HepG2 (cell line): ENCODE results near the gene PKN2. TPM values are rescaled to one million over a fixed set of nuclear protein-coding genes. Genes with fewer than 3 reads are reported as not detected.

Source experiments
- ATAC-seq: fragments of 200-7000 bp; cut with Tn5 transposase; 3 replicates; pipeline ENCODE4 v1.9.1; 2020; ENCODE audit warnings: mild to moderate bottlenecking, moderate library complexity
- BruUV-seq: library from RNA; stranded (reverse); fragments of 400-500 nt; replicated peaks from 2 replicates; lab custom pipeline; 2021; lab: Mats Ljungman, UMichigan
- CTCF ChIA-PET: fragments of 300-600 bp; formaldehyde crosslinking; extraction: SDS; loops from one replicate; lab custom pipeline; 2021; ENCODE audit warnings: low total read pairs, inconsistent platforms, low intra/inter-chr PET ratio; lab: Yijun Ruan, JAX
- POLR2A ChIA-PET: fragments of 350-600 bp; sonication (Branson Sonifier 250); formaldehyde crosslinking; loops from one replicate; lab custom pipeline; 2020; ENCODE audit warnings: antibody characterized with exemption, inconsistent platforms; lab: Yijun Ruan, JAX
- DNase-seq: peaks from one replicate; pipeline ENCODE4 v3.0.0-alpha.2; 2015; ENCODE audit warnings: low spot score
- FAIRE-seq: peaks from 3 replicates; lab custom pipeline; 2011; peaks lifted over from hg19 to GRCh38; lab: Jason Lieb, UNC
- H2AFZ ChIP-seq: one replicate; pipeline ENCODE4 v1.6.1; 2011; ENCODE audit warnings: low read length, inconsistent platforms
- H3K27ac ChIP-seq: fragments of 300-600 bp; 3 replicates; pipeline ENCODE4 v1.8.0; 2011; ENCODE audit warnings: mixed run types, mild to moderate bottlenecking, mixed read lengths, low read length, inconsistent platforms; ENCODE audit not compliant: insufficient read depth; ENCODE audit errors: extremely low read length
- H3K27me3 ChIP-seq, 2 experiments: fragments of 200-600 bp in 1 of 2; 2 replicates in 1 of 2; 3 replicates in 1 of 2; pipeline versions ENCODE4 v1.6.0 to v1.8.0; 2011; ENCODE audit warnings: low read length in 2 of 2, mild to moderate bottlenecking in 2 of 2, moderate library complexity in 2 of 2, inconsistent platforms in 1 of 2; ENCODE audit not compliant: insufficient read depth in 2 of 2, control insufficient read depth in 1 of 2
- H3K36me3 ChIP-seq, 2 experiments: fragments of 200-600 bp in 1 of 2; replicated peaks in 1 of 2; 2 replicates in 1 of 2; 3 replicates in 1 of 2; pipeline versions ENCODE4 v1.5.1 to v1.8.0; 2011; ENCODE audit warnings: low read length in 2 of 2, inconsistent platforms in 1 of 2; ENCODE audit not compliant: insufficient read depth in 2 of 2, control insufficient read depth in 1 of 2
- H3K4me1 ChIP-seq: 2 replicates; pipeline ENCODE4 v1.5.1; 2012; ENCODE audit warnings: low read length, inconsistent platforms; ENCODE audit not compliant: insufficient read depth
- H3K4me2 ChIP-seq: 2 replicates; pipeline ENCODE4 v1.6.0; 2011; ENCODE audit warnings: low read depth, low read length, inconsistent platforms
- H3K4me3 ChIP-seq, 3 experiments: fragments of 200-600 bp in 1 of 3; sonication (generic), shearing (Covaris generic) in 1 of 3; replicated peaks in 1 of 3; 2 replicates each; pipeline ENCODE4 v1.5.1; 2011 to 2016; ENCODE audit warnings: low read length in 3 of 3, inconsistent platforms in 2 of 3, low read depth in 2 of 3, mild to moderate bottlenecking in 2 of 3, control low read depth in 1 of 3, mixed read lengths in 1 of 3; ENCODE audit not compliant: insufficient read depth in 1 of 3
- H3K79me2 ChIP-seq: one replicate; pipeline ENCODE4 v1.6.1; 2011; ENCODE audit warnings: low read length, inconsistent platforms; ENCODE audit not compliant: insufficient read depth
- H3K9ac ChIP-seq: 2 replicates; pipeline ENCODE4 v1.6.0; 2011; ENCODE audit warnings: mild to moderate bottlenecking, low read depth, low read length, inconsistent platforms; ENCODE audit not compliant: insufficient read depth
- H3K9me3 ChIP-seq: 2 replicates; pipeline ENCODE4 v1.5.1; 2012; ENCODE audit warnings: mild to moderate bottlenecking, low read length
- H4K20me1 ChIP-seq: 2 replicates; pipeline ENCODE4 v1.6.0; 2011; ENCODE audit warnings: inconsistent platforms, mild to moderate bottlenecking, low read length, moderate library complexity; ENCODE audit not compliant: insufficient read depth
- GPN1 ChIP-seq: sonication (generic); formaldehyde crosslinking; IDR thresholded peaks from 2 replicates; pipeline ENCODE4 v1.5.1; 2020; ENCODE audit warnings: missing genetic modification reagents, borderline replicate concordance
- NFIB ChIP-seq: sonication (generic); formaldehyde crosslinking; IDR thresholded peaks from 2 replicates; pipeline ENCODE4 v1.9.0; 2021; ENCODE audit warnings: missing genetic modification reagents, mild to moderate bottlenecking, borderline replicate concordance
- STAG1 ChIP-seq: sonication (generic); formaldehyde crosslinking; IDR thresholded peaks from 2 replicates; pipeline ENCODE4 v1.4.0; 2020; ENCODE audit warnings: missing genetic modification reagents
- ZNF180 ChIP-seq: sonication (generic); formaldehyde crosslinking; IDR thresholded peaks from 2 replicates; pipeline ENCODE4 v1.4.0; 2020; ENCODE audit warnings: low read depth, missing genetic modification reagents, borderline replicate concordance
- ZNF501 ChIP-seq: sonication (generic); formaldehyde crosslinking; IDR thresholded peaks from 2 replicates; pipeline ENCODE4 v1.5.1; 2020; ENCODE audit warnings: mild to moderate bottlenecking, moderate library complexity, missing genetic modification reagents
- WGBS: methylation state at CpG from one replicate; pipeline ENCODE4 v1.1.6; 2017; ENCODE audit warnings: low lambda C conversion rate; 5-methylcytosine and 5-hydroxymethylcytosine counted together
- in situ Hi-C: cut with HindIII; loops from 2 replicates; pipeline ENCODE4 v1.10.0; 2017; ENCODE audit warnings: low pct_unique_long_range_greater_than_20kb; ENCODE audit not compliant: extremely low pct_ligation_motif_present
- intact Hi-C: fragments of 100-400 bp; cut with micrococcal nuclease; formaldehyde crosslinking; loops from one replicate; pipeline ENCODE4 v1.10.0; 2022; ENCODE audit not compliant: unreplicated experiment
- polyA plus RNA-seq, 8 experiments: library from polyadenylated mRNA; depleted of rRNA in 3 of 8; stranded (reverse) in 7 of 8; unstranded in 1 of 8; fragments of >200 nt; fragmentation: Illumina TruSeq in 4 of 8; extraction: Trizol in 4 of 8; gene quantifications; 2 replicates each; pipeline versions ENCODE4 v1.2.1 to v1.2.3, GENCODE V29; 2011 to 2016; ENCODE audit warnings: low read depth in 4 of 8, missing spikeins in 1 of 8, mixed read lengths in 1 of 8; ENCODE audit not compliant: insufficient read depth in 1 of 8
- total RNA-seq, 5 experiments: library from RNA; depleted of rRNA; stranded (reverse); fragments of >200 nt; fragmentation: Illumina TruSeq; extraction: Trizol; gene quantifications; 2 replicates each; pipeline ENCODE4 v1.2.3, GENCODE V29; 2016; ENCODE audit warnings: low read depth in 1 of 5
- TF ChIP-seq, protein P1 (sequence below): IDR thresholded peaks from 2 replicates; pipeline ENCODE4 v1.6.1; 2012; ENCODE audit warnings: low read depth, low read length, improper control_type of control experiment
- TF ChIP-seq, protein P2 (sequence below): sonication (generic); formaldehyde crosslinking; IDR thresholded peaks from 2 replicates; pipeline ENCODE4 v1.5.0; 2020; ENCODE audit warnings: mild to moderate bottlenecking, missing genetic modification reagents, moderate library complexity
- TF ChIP-seq, protein P3 (sequence below): IDR thresholded peaks from 2 replicates; pipeline ENCODE4 v1.6.1; 2016; ENCODE audit warnings: low read depth, control low read depth

Gene PKN2
- total and polyA plus RNA-seq, 2 of the 13 experiments (the other 11 are each of a cell fraction or from before 2014, with no cell fraction given), result 17.0 to 29.4 TPM

DNA sequence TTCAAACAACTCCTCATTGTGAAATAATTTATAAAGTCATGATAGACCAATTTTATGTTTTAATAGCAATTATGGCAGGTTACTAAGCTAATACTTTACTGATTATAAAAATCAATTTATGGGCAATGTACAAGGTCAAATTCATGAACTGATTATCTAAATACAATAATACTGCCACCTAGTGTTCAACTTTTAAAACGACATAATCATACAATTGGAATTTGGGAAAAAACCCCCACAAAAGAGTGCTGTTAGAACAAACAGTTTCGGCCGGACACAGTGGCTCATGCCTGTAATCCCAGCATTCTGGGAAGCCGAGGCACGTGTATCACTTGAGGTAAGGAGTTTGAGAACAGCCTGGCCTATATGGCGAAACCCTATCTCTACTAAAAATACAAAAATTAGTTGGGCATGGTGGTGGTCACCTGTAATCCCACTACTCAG is 193.3 kb downstream of the PKN2 start:
- no peaks in the 10 kb centered on the region for H3K27me3 ChIP-seq
- FAIRE-seq, result peak; percentile 39
- in situ Hi-C loops (loop anchor here (10.0 kb wide), 1 partner anchor 223 kb away; no protein-coding TSS in a partner anchor), intact Hi-C loops (loop anchor here (1.0 to 5.0 kb wide), 3 partner anchors 77 to 220 kb away; no protein-coding TSS in a partner anchor)
- POLR2A ChIA-PET, result interaction anchor here (1.6 kb wide), 1 partner anchor 15 kb away, joined by 6 read pairs; no protein-coding TSS in a partner anchor
- H3K9ac ChIP-seq, result no peak overlapping the region
- H3K79me2 ChIP-seq, result peaks cover 27% of the 10 kb centered on the region
- H3K9me3 ChIP-seq, result no peaks in the 10 kb centered on the region
- no peak overlapping the region for H2AFZ ChIP-seq
- CTCF ChIA-PET, result interaction anchor here (1.2 kb wide), 1 partner anchor 269 kb away, joined by 3 read pairs; no protein-coding TSS in a partner anchor
- no peaks in the 10 kb centered on the region; the same call in 1 of the 2 replicates for H4K20me1 ChIP-seq
- peak; percentile 57; the same call in 2 of the 3 replicates for ATAC-seq
- H3K4me2 ChIP-seq, result no peak overlapping the region
- no TSS peak for BruUV-seq
- H3K27ac ChIP-seq, result no peak overlapping the region
- no peak for TF ChIP-seq NFIB (CRISPR knock-in tag)
- no peak for TF ChIP-seq ZNF501
- TF ChIP-seq ZNF180 (CRISPR knock-in tag), result no peak
- peak; percentile 40; the same call in 1 of the 2 replicates for TF ChIP-seq STAG1
- TF ChIP-seq, protein P1, sequence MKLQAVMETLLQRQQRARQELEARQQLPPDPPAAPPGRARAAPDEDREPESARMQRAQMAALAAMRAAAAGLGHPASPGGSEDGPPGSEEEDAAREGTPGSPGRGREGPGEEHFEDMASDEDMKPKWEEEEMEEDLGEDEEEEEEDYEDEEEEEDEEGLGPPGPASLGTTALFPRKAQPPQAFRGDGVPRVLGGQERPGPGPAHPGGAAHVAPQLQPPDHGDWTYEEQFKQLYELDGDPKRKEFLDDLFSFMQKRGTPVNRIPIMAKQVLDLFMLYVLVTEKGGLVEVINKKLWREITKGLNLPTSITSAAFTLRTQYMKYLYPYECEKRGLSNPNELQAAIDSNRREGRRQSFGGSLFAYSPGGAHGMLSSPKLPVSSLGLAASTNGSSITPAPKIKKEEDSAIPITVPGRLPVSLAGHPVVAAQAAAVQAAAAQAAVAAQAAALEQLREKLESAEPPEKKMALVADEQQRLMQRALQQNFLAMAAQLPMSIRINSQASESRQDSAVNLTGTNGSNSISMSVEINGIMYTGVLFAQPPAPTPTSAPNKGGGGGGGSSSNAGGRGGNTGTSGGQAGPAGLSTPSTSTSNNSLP, result peak; percentile 79; the same call in 1 of the 2 replicates
- no peak for TF ChIP-seq GPN1
- TF ChIP-seq, protein P2, sequence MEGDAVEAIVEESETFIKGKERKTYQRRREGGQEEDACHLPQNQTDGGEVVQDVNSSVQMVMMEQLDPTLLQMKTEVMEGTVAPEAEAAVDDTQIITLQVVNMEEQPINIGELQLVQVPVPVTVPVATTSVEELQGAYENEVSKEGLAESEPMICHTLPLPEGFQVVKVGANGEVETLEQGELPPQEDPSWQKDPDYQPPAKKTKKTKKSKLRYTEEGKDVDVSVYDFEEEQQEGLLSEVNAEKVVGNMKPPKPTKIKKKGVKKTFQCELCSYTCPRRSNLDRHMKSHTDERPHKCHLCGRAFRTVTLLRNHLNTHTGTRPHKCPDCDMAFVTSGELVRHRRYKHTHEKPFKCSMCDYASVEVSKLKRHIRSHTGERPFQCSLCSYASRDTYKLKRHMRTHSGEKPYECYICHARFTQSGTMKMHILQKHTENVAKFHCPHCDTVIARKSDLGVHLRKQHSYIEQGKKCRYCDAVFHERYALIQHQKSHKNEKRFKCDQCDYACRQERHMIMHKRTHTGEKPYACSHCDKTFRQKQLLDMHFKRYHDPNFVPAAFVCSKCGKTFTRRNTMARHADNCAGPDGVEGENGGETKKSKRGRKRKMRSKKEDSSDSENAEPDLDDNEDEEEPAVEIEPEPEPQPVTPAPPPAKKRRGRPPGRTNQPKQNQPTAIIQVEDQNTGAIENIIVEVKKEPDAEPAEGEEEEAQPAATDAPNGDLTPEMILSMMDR (CRISPR knock-in tag), result peak; percentile 58
- TF ChIP-seq, protein P3, sequence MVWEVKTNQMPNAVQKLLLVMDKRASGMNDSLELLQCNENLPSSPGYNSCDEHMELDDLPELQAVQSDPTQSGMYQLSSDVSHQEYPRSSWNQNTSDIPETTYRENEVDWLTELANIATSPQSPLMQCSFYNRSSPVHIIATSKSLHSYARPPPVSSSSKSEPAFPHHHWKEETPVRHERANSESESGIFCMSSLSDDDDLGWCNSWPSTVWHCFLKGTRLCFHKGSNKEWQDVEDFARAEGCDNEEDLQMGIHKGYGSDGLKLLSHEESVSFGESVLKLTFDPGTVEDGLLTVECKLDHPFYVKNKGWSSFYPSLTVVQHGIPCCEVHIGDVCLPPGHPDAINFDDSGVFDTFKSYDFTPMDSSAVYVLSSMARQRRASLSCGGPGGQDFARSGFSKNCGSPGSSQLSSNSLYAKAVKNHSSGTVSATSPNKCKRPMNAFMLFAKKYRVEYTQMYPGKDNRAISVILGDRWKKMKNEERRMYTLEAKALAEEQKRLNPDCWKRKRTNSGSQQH (CRISPR knock-in tag), result no peak
- TF ChIP-seq, all 625 proteins: peak for 3
- peaks cover 3 to 22% of the 10 kb centered on the region in 2 experiments for H3K36me3 ChIP-seq
- no peak overlapping the region for H3K4me3 ChIP-seq
- H3K4me1 ChIP-seq, result peaks cover 4% of the 10 kb centered on the region; the same call in 1 of the 2 replicates
- 34% methylated on average over 6 of the region's 6 CpGs for WGBS
- DNase-seq, result peak; percentile 24
